K562 (cell line): ENCODE results near the gene PRCC. TPM values are rescaled to one million over a fixed set of nuclear protein-coding genes. Genes with fewer than 3 reads are reported as not detected.

ENCODE experiments used
- CC2D1A ChIP-seq: fragments of 450-650 bp; IDR thresholded peaks from 2 replicates; pipeline ENCODE4 v1.6.1; 2017; ENCODE audit warnings: mild to moderate bottlenecking
- DEAF1 ChIP-seq: fragments of 450-650 bp; formaldehyde crosslinking; IDR thresholded peaks from 2 replicates; pipeline ENCODE4 v1.4.0; 2020; ENCODE audit warnings: mild to moderate bottlenecking, moderate library complexity
- ETS1 ChIP-seq: conservative IDR thresholded peaks from 2 replicates; pipeline ENCODE4 v1.6.1; 2011; ENCODE audit warnings: low read depth, mild to moderate bottlenecking, low read length; ENCODE audit not compliant: control insufficient read depth
- GABPB2 ChIP-seq: fragments of 250-450 bp; sonication (Bioruptor Pico); conservative IDR thresholded peaks from 2 replicates; pipeline ENCODE4 v1.5.1; 2021; ENCODE audit warnings: mild to moderate bottlenecking
- HSF4 ChIP-seq: fragments of 250-450 bp; sonication (Bioruptor Pico); IDR thresholded peaks from 2 replicates; pipeline ENCODE4 v2.1.2; 2022; ENCODE audit warnings: mild to moderate bottlenecking, moderate library complexity, borderline replicate concordance
- IRF9 ChIP-seq: fragments of 450-650 bp; IDR thresholded peaks from 2 replicates; pipeline ENCODE4 v1.6.1; 2016; ENCODE audit warnings: missing biosample characterization, missing genetic modification characterization
- KDM1A ChIP-seq, 2 experiments: fragments of 450-650 bp; IDR thresholded peaks; 2 replicates each; pipeline ENCODE4 v1.6.1; 2016; ENCODE audit warnings: mild to moderate bottlenecking in 2 of 2
- MCM2 ChIP-seq: fragments of 450-650 bp; IDR thresholded peaks from 2 replicates; pipeline ENCODE4 v1.6.1; 2017; ENCODE audit warnings: low read depth, mild to moderate bottlenecking
- MCM5 ChIP-seq: fragments of 450-650 bp; IDR thresholded peaks from 2 replicates; pipeline ENCODE4 v1.6.1; 2016; ENCODE audit warnings: low read depth
- NONO ChIP-seq, 2 experiments: fragments of 200-400 bp in 1 of 2; fragments of 450-650 bp in 1 of 2; formaldehyde crosslinking in 1 of 2; IDR thresholded peaks; 2 replicates each; pipeline ENCODE4 v1.6.1; 2017; ENCODE audit warnings: low read depth in 2 of 2, mild to moderate bottlenecking in 2 of 2, moderate library complexity in 2 of 2, low read length in 1 of 2
- POLR2A ChIP-seq: fragments of 450-650 bp; conservative IDR thresholded peaks from 2 replicates; pipeline ENCODE4 v1.6.1; 2016
- PRPF4 ChIP-seq: fragments of 200-400 bp; formaldehyde crosslinking; IDR thresholded peaks from one replicate; pipeline ENCODE4 v1.6.1; 2017; ENCODE audit warnings: low read length, low read depth, mild to moderate bottlenecking; ENCODE audit not compliant: insufficient read depth, poor library complexity, severe bottlenecking
- RBBP5 ChIP-seq: fragments of 200-600 bp; sonication (generic); IDR thresholded peaks from 2 replicates; pipeline ENCODE4 v1.6.1; 2012; ENCODE audit warnings: borderline replicate concordance, mild to moderate bottlenecking, low read length, control low read depth, inconsistent platforms; ENCODE audit not compliant: insufficient read depth, poor library complexity, severe bottlenecking
- SUPT5H ChIP-seq: fragments of 450-650 bp; IDR thresholded peaks from 2 replicates; pipeline ENCODE4 v1.6.1; 2016
- ZBTB12 ChIP-seq: fragments of 250-450 bp; sonication (Bioruptor Pico); IDR thresholded peaks from 2 replicates; pipeline ENCODE4 v1.4.0; 2020
- ZNF134 ChIP-seq: fragments of 250-450 bp; sonication (Bioruptor Pico); conservative IDR thresholded peaks from 2 replicates; pipeline ENCODE4 v1.4.0; 2020
- ZNF184 ChIP-seq: sonication (generic); formaldehyde crosslinking; IDR thresholded peaks from 2 replicates; pipeline ENCODE4 v1.5.0; 2020; ENCODE audit warnings: missing genetic modification reagents
- ZNF512 ChIP-seq: IDR thresholded peaks from 2 replicates; pipeline ENCODE4 v1.6.1; 2016; ENCODE audit warnings: missing genetic modification characterization, missing compliant biosample characterization
- ZNF589 ChIP-seq: fragments of 200-800 bp; sonication (Bioruptor generic); IDR thresholded peaks from 2 replicates; pipeline ENCODE4 v1.6.1; 2016; ENCODE audit warnings: low read depth, missing genetic modification characterization, missing compliant biosample characterization
- ZNF695 ChIP-seq: fragments of 450-650 bp; formaldehyde crosslinking; IDR thresholded peaks from 2 replicates; pipeline ENCODE4 v1.4.0; 2020; ENCODE audit warnings: mild to moderate bottlenecking, moderate library complexity
- ZNF707 ChIP-seq: fragments of 250-450 bp; sonication (Bioruptor Pico); conservative IDR thresholded peaks from 2 replicates; pipeline ENCODE4 v1.8.0; 2022; ENCODE audit warnings: inconsistent platforms, mild to moderate bottlenecking, moderate library complexity
- ZNF778 ChIP-seq: fragments of 450-650 bp; formaldehyde crosslinking; IDR thresholded peaks from 2 replicates; pipeline ENCODE4 v1.4.0; 2020; ENCODE audit warnings: mild to moderate bottlenecking, moderate library complexity
- polyA plus RNA-seq, 8 experiments: library from polyadenylated mRNA; depleted of rRNA in 4 of 8; stranded (reverse) in 5 of 8; unstranded in 3 of 8; fragments of >200 nt; fragmentation: Nextera tagmentation in 2 of 8; fragmentation: Illumina TruSeq in 1 of 8; extraction: Ambion mirVana in 2 of 8; extraction: Trizol in 1 of 8; gene quantifications; 2 replicates each; pipeline versions ENCODE4 v1.2.1 to v1.2.3, GENCODE V29; 2011 to 2014; ENCODE audit warnings: inconsistent platforms in 1 of 8, missing spikeins in 1 of 8
- total RNA-seq, 7 experiments: library from RNA; depleted of rRNA in 6 of 7; stranded (reverse); fragments of >200 nt in 6 of 7; fragmentation: Illumina TruSeq in 2 of 7; extraction: Trizol in 2 of 7; gene quantifications; 2 replicates each; pipeline versions ENCODE4 v1.2.1 to v1.2.3, GENCODE V29; 2011 to 2021; ENCODE audit warnings: low replicate concordance in 1 of 7

The PRCC gene
- total and polyA plus RNA-seq, 9 of the 15 experiments (the other 6 are each of a cell fraction or from before 2014, with no cell fraction given): 23.9 to 201 (median 41.1) TPM

- no peak for TF ChIP-seq ZBTB12
- no peak for TF ChIP-seq ZNF134 (CRISPR knock-in tag)
- no peak for TF ChIP-seq MCM2
- no peak for TF ChIP-seq ZNF695 (CRISPR knock-in tag)
- TF ChIP-seq HSF4 (CRISPR knock-in tag): no peak
- no peak for TF ChIP-seq NONO (IDR thresholded peaks at IDR 0.05; ENCODE audit: low read depth in 2 of 2, low read length in 1 of 2)
- no peak for TF ChIP-seq GABPB2
- TF ChIP-seq ZNF184 (CRISPR knock-in tag): no peak
- TF ChIP-seq ETS1: no peak; the same call in 1 of the 2 replicates
- TF ChIP-seq MCM5: no peak
- TF ChIP-seq SUPT5H: peak; percentile 53
- peak; percentile 61; the same call in 1 of the 2 replicates for TF ChIP-seq POLR2A
- TF ChIP-seq RBBP5: peak; percentile 52
- no peak for TF ChIP-seq ZNF589
- no peak for TF ChIP-seq CC2D1A
- no peak for TF ChIP-seq ZNF512
- no peak for TF ChIP-seq IRF9
- no peak for TF ChIP-seq DEAF1 (CRISPR knock-in tag)
- no peak; a peak in 1 of 4 replicates for TF ChIP-seq KDM1A (IDR thresholded peaks at IDR 0.05)
- no peak for TF ChIP-seq ZNF778
- no peak for TF ChIP-seq PRPF4
- TF ChIP-seq ZNF707 (CRISPR knock-in tag): no peak
Observed at GRCh38 chr1:156746728-156747631, 20.4 kb upstream of the PRCC start (continued).
